ENCODE measurements around the gene USO1. TPM values are rescaled to one million over a fixed set of nuclear protein-coding genes. Genes with fewer than 3 reads are reported as not detected.

The USO1 gene
- total RNA-seq, 1 experiment from 2014 or later, result 21.8 TPM

GRCh38 chr4:75733369-75733768, 9.0 kb downstream of the USO1 start:
- Histone ChIP-seq H3K9me3 (no peaks in the 10 kb centered on the region; the same call in 1 of the 2 replicates), H3K27me3 (no peaks in the 10 kb centered on the region), H3K4me3 (no peak overlapping the region), H3K36me3 (peaks cover 2% of the 10 kb centered on the region)
- DNase-seq, result no peak

GRCh38 chr4:75735525-75735924, 11.1 kb downstream of the USO1 start:
- Histone ChIP-seq H3K9me3 (no peaks in the 10 kb centered on the region; the same call in 1 of the 2 replicates), H3K27me3 (no peaks in the 10 kb centered on the region), H3K36me3 (no peaks in the 10 kb centered on the region; the same call in none of the 2 replicates), H3K4me3 (no peak overlapping the region)
- no peak for DNase-seq

GRCh38 chr4:75736862-75737261, 12.5 kb downstream of the USO1 start:
- H3K9me3 ChIP-seq, result no peaks in the 10 kb centered on the region; the same call in 1 of the 2 replicates
- H3K4me3 ChIP-seq, result no peak overlapping the region
- DNase-seq, result no peak
- no peaks in the 10 kb centered on the region for H3K27me3 ChIP-seq
- no peaks in the 10 kb centered on the region; the same call in none of the 2 replicates for H3K36me3 ChIP-seq

GRCh38 chr4:75737398-75737797, 13.0 kb downstream of the USO1 start:
- Histone ChIP-seq H3K36me3 (no peaks in the 10 kb centered on the region; the same call in none of the 2 replicates), H3K9me3 (no peaks in the 10 kb centered on the region; the same call in 1 of the 2 replicates), H3K27me3 (no peaks in the 10 kb centered on the region), H3K4me3 (no peak overlapping the region)
- no peak for DNase-seq

GRCh38 chr4:75741027-75741426, 16.6 kb downstream of the USO1 start:
- no peaks in the 10 kb centered on the region for H3K36me3 ChIP-seq
- H3K4me3 ChIP-seq, result no peak overlapping the region
- H3K27me3 ChIP-seq, result no peaks in the 10 kb centered on the region
- no peak for DNase-seq
- no peaks in the 10 kb centered on the region for H3K9me3 ChIP-seq

- Histone ChIP-seq H3K36me3 (no peaks in the 10 kb centered on the region), H3K4me3 (no peak overlapping the region), H3K9me3 (no peaks in the 10 kb centered on the region), H3K27me3 (no peaks in the 10 kb centered on the region)
- DNase-seq, result no peak
Measured at GRCh38 chr4:75742451-75742850, 18.1 kb downstream of the USO1 start.

- H3K4me3 ChIP-seq, result no peak overlapping the region
- H3K9me3 ChIP-seq, result no peaks in the 10 kb centered on the region
- no peak for DNase-seq
- H3K27me3 ChIP-seq, result no peaks in the 10 kb centered on the region
- H3K36me3 ChIP-seq, result no peaks in the 10 kb centered on the region
Measured at GRCh38 chr4:75745161-75745560, 20.8 kb downstream of the USO1 start.

GRCh38 chr4:75745721-75746199, 21.4 kb downstream of the USO1 start:
- DNase-seq, result no peak
- no peak overlapping the region for H3K4me3 ChIP-seq
- no peaks in the 10 kb centered on the region for H3K9me3 ChIP-seq
- no peaks in the 10 kb centered on the region for H3K27me3 ChIP-seq
- H3K36me3 ChIP-seq, result no peaks in the 10 kb centered on the region

- H3K9me3 ChIP-seq, result no peaks in the 10 kb centered on the region
- H3K36me3 ChIP-seq, result peaks cover 13% of the 10 kb centered on the region
- no peaks in the 10 kb centered on the region for H3K27me3 ChIP-seq
- no peak for DNase-seq
- no peak overlapping the region for H3K4me3 ChIP-seq
Measured at GRCh38 chr4:75752637-75753036, 28.3 kb downstream of the USO1 start.

GRCh38 chr4:75769036-75769435, 44.7 kb downstream of the USO1 start:
- peaks cover 14% of the 10 kb centered on the region for H3K36me3 ChIP-seq
- no peak for DNase-seq
- H3K4me3 ChIP-seq, result no peak overlapping the region

GRCh38 chr4:75771607-75772006, 47.2 kb downstream of the USO1 start:
- Histone ChIP-seq H3K9me3 (no peaks in the 10 kb centered on the region), H3K27me3 (no peaks in the 10 kb centered on the region), H3K4me3 (no peak overlapping the region), H3K36me3 (peaks cover 33% of the 10 kb centered on the region)
- no peak for DNase-seq

More at GRCh38 chr4:75769036-75769435, 44.7 kb downstream of the USO1 start:
- Histone ChIP-seq H3K27me3 (no peaks in the 10 kb centered on the region), H3K9me3 (no peaks in the 10 kb centered on the region)

- H3K27me3 ChIP-seq, result no peaks in the 10 kb centered on the region
- H3K9me3 ChIP-seq, result no peaks in the 10 kb centered on the region
- no peak for DNase-seq
- peaks cover 38% of the 10 kb centered on the region for H3K36me3 ChIP-seq
- H3K4me3 ChIP-seq, result no peak overlapping the region
Measured at GRCh38 chr4:75777589-75777988, 53.2 kb downstream of the USO1 start.

GRCh38 chr4:75779105-75779757, 54.9 kb downstream of the USO1 start:
- Histone ChIP-seq H3K4me3 (no peak overlapping the region), H3K9me3 (no peaks in the 10 kb centered on the region), H3K36me3 (peaks cover 33% of the 10 kb centered on the region), H3K27me3 (no peaks in the 10 kb centered on the region)
- no peak for DNase-seq

- no peaks in the 10 kb centered on the region for H3K9me3 ChIP-seq
- no peak for DNase-seq
- peaks cover 17% of the 10 kb centered on the region for H3K36me3 ChIP-seq
- no peak overlapping the region for H3K4me3 ChIP-seq
- H3K27me3 ChIP-seq, result no peaks in the 10 kb centered on the region
Measured at GRCh38 chr4:75781305-75781704, 56.9 kb downstream of the USO1 start.

GRCh38 chr4:75786526-75786925, 62.1 kb downstream of the USO1 start:
- H3K36me3 ChIP-seq, result peaks cover 11% of the 10 kb centered on the region
- no peaks in the 10 kb centered on the region for H3K27me3 ChIP-seq
- H3K4me3 ChIP-seq, result no peak overlapping the region
- H3K9me3 ChIP-seq, result no peaks in the 10 kb centered on the region
- DNase-seq, result no peak

GRCh38 chr4:75786938-75787337, 62.6 kb downstream of the USO1 start:
- no peaks in the 10 kb centered on the region for H3K27me3 ChIP-seq
- H3K36me3 ChIP-seq, result peaks cover 11% of the 10 kb centered on the region

GRCh38 chr4:75790024-75790423, 65.6 kb downstream of the USO1 start:
- Histone ChIP-seq H3K36me3 (peaks cover 9% of the 10 kb centered on the region), H3K4me3 (no peak overlapping the region), H3K9me3 (no peaks in the 10 kb centered on the region), H3K27me3 (no peaks in the 10 kb centered on the region)
- DNase-seq, result no peak

More at GRCh38 chr4:75786938-75787337, 62.6 kb downstream of the USO1 start:
- Histone ChIP-seq H3K9me3 (no peaks in the 10 kb centered on the region), H3K4me3 (no peak overlapping the region)
- no peak for DNase-seq

GRCh38 chr4:75800972-75801371, 76.6 kb downstream of the USO1 start:
- no peak overlapping the region for H3K4me3 ChIP-seq
- no peaks in the 10 kb centered on the region for H3K9me3 ChIP-seq
- no peaks in the 10 kb centered on the region for H3K27me3 ChIP-seq
- H3K36me3 ChIP-seq, result peaks cover 12% of the 10 kb centered on the region
- DNase-seq, result no peak
